Stimulated activated effector memory CD8-positive, alpha-beta T cell treated with anti-CD3 and anti-CD28 coated beads, Interleukin-12 subunit alpha, Interleukin-12 subunit beta, amount 100 ng/mL, for 72 hours (primary cell): ENCODE data around the gene ATP7B.
A peak's percentile ranks its signal among the peaks of the same experiment; 100 is the strongest.

ENCODE experiments used
- ATAC-seq: fragments of 150-1000 bp; cut with Tn5 transposase; 2 replicates; pipeline ENCODE4 v1.10.0; 2021
- DNase-seq, 2 donors: peaks; one replicate each; pipeline ENCODE4 v3.0.0; 2021 to 2022; ENCODE audit warnings: low spot score in 2 of 2
- H3K27ac Mint-ChIP-seq: one replicate; pipeline ENCODE4 v1.8.0; 2022; ENCODE audit warnings: mild to moderate bottlenecking, mixed read lengths
- H3K36me3 Mint-ChIP-seq: one replicate; pipeline ENCODE4 v1.8.0; 2022; ENCODE audit warnings: mild to moderate bottlenecking, mixed read lengths
- H3K4me1 Mint-ChIP-seq: one replicate; pipeline ENCODE4 v1.8.0; 2022; ENCODE audit warnings: mixed read lengths
- H3K4me3 Mint-ChIP-seq: one replicate; pipeline ENCODE4 v1.8.0; 2022; ENCODE audit warnings: mild to moderate bottlenecking, mixed read lengths
- H3K9me3 Mint-ChIP-seq: one replicate; pipeline ENCODE4 v1.8.0; 2022; ENCODE audit warnings: mixed read lengths

The ATP7B gene

GRCh38 chr13:51976423-51976822, 34.8 kb downstream of the ATP7B start:
- peak; percentile 78 for ATAC-seq
- Mint-ChIP-seq H3K4me3 (no peak overlapping the region), H3K27ac (no peak overlapping the region), H3K4me1 (no peaks in the 10 kb centered on the region), H3K36me3 (peaks cover 7% of the 10 kb centered on the region), H3K9me3 (no peaks in the 10 kb centered on the region)
- no peak for DNase-seq

- no peak overlapping the region for H3K27ac Mint-ChIP-seq
- DNase-seq (no peak), ATAC-seq (no peak)
- H3K4me1 Mint-ChIP-seq, result no peaks in the 10 kb centered on the region
- H3K36me3 Mint-ChIP-seq, result peaks cover 7% of the 10 kb centered on the region
- no peaks in the 10 kb centered on the region for H3K9me3 Mint-ChIP-seq
- no peak overlapping the region for H3K4me3 Mint-ChIP-seq
Measured at GRCh38 chr13:51974482-51974881, 36.8 kb downstream of the ATP7B start.

GRCh38 chr13:51971520-51972426, 39.5 kb downstream of the ATP7B start:
- no peaks in the 10 kb centered on the region for H3K9me3 Mint-ChIP-seq
- DNase-seq (no peak), ATAC-seq (no peak)
- no peak overlapping the region for H3K4me3 Mint-ChIP-seq
- H3K4me1 Mint-ChIP-seq, result peaks cover 9% of the 10 kb centered on the region
- H3K36me3 Mint-ChIP-seq, result peaks cover 7% of the 10 kb centered on the region
- peak overlapping the region; percentile 43 for H3K27ac Mint-ChIP-seq

GRCh38 chr13:51970349-51970748, 40.9 kb downstream of the ATP7B start:
- no peak for DNase-seq

GRCh38 chr13:51967482-51968446, 43.5 kb downstream of the ATP7B start:
- Mint-ChIP-seq H3K4me1 (peaks cover 19% of the 10 kb centered on the region), H3K4me3 (no peak overlapping the region), H3K9me3 (no peaks in the 10 kb centered on the region), H3K36me3 (peaks cover 7% of the 10 kb centered on the region), H3K27ac (no peak overlapping the region)
- no peak for ATAC-seq
- no peak for DNase-seq

More at GRCh38 chr13:51970349-51970748, 40.9 kb downstream of the ATP7B start:
- ATAC-seq, result no peak
- H3K36me3 Mint-ChIP-seq, result peaks cover 7% of the 10 kb centered on the region
- H3K4me1 Mint-ChIP-seq, result peaks cover 19% of the 10 kb centered on the region
- H3K4me3 Mint-ChIP-seq, result no peak overlapping the region
- no peaks in the 10 kb centered on the region for H3K9me3 Mint-ChIP-seq
- H3K27ac Mint-ChIP-seq, result no peak overlapping the region

GRCh38 chr13:51966186-51966585, 45.1 kb downstream of the ATP7B start:
- Mint-ChIP-seq H3K9me3 (no peaks in the 10 kb centered on the region), H3K4me1 (peaks cover 19% of the 10 kb centered on the region), H3K36me3 (no peaks in the 10 kb centered on the region), H3K4me3 (no peak overlapping the region), H3K27ac (no peak overlapping the region)
- ATAC-seq (no peak), DNase-seq (no peak)

- DNase-seq (no peak), ATAC-seq (no peak)
- peaks cover 22% of the 10 kb centered on the region for H3K4me1 Mint-ChIP-seq
- no peaks in the 10 kb centered on the region for H3K9me3 Mint-ChIP-seq
- H3K36me3 Mint-ChIP-seq, result no peaks in the 10 kb centered on the region
- H3K4me3 Mint-ChIP-seq, result no peak overlapping the region
- no peak overlapping the region for H3K27ac Mint-ChIP-seq
Measured at GRCh38 chr13:51961493-51962403, 49.5 kb downstream of the ATP7B start.

GRCh38 chr13:51960766-51961165, 50.5 kb downstream of the ATP7B start:
- Mint-ChIP-seq H3K36me3 (no peaks in the 10 kb centered on the region), H3K27ac (no peak overlapping the region), H3K9me3 (no peaks in the 10 kb centered on the region), H3K4me1 (peaks cover 24% of the 10 kb centered on the region), H3K4me3 (no peak overlapping the region)
- ATAC-seq (no peak), DNase-seq (no peak)

- no peak for ATAC-seq
- H3K27ac Mint-ChIP-seq, result no peak overlapping the region
- no peak overlapping the region for H3K4me3 Mint-ChIP-seq
Measured at GRCh38 chr13:51959773-51960172, 51.5 kb downstream of the ATP7B start.

GRCh38 chr13:51958217-51958547, 53.1 kb downstream of the ATP7B start:
- Mint-ChIP-seq H3K4me1 (peaks cover 20% of the 10 kb centered on the region), H3K9me3 (no peaks in the 10 kb centered on the region), H3K36me3 (no peaks in the 10 kb centered on the region), H3K27ac (no peak overlapping the region), H3K4me3 (no peak overlapping the region)
- DNase-seq (no peak), ATAC-seq (no peak)

More at GRCh38 chr13:51959773-51960172, 51.5 kb downstream of the ATP7B start:
- H3K9me3 Mint-ChIP-seq, result no peaks in the 10 kb centered on the region
- no peak for DNase-seq
- H3K36me3 Mint-ChIP-seq, result no peaks in the 10 kb centered on the region
- peaks cover 20% of the 10 kb centered on the region for H3K4me1 Mint-ChIP-seq

GRCh38 chr13:51957377-51958216, 53.7 kb downstream of the ATP7B start:
- H3K9me3 Mint-ChIP-seq, result no peaks in the 10 kb centered on the region

GRCh38 chr13:51956717-51957116, 54.5 kb downstream of the ATP7B start:
- ATAC-seq (no peak), DNase-seq (no peak)
- H3K36me3 Mint-ChIP-seq, result no peaks in the 10 kb centered on the region
- H3K9me3 Mint-ChIP-seq, result no peaks in the 10 kb centered on the region
- H3K4me1 Mint-ChIP-seq, result peaks cover 20% of the 10 kb centered on the region
- no peak overlapping the region for H3K4me3 Mint-ChIP-seq
- peak overlapping the region; percentile 58 for H3K27ac Mint-ChIP-seq

More at GRCh38 chr13:51957377-51958216, 53.7 kb downstream of the ATP7B start:
- Mint-ChIP-seq H3K36me3 (no peaks in the 10 kb centered on the region), H3K4me1 (peaks cover 20% of the 10 kb centered on the region), H3K27ac (no peak overlapping the region), H3K4me3 (no peak overlapping the region)
- ATAC-seq (peak; percentile 80), DNase-seq (no peak)

- Mint-ChIP-seq H3K27ac (peak overlapping the region; percentile 58), H3K9me3 (peaks cover 2% of the 10 kb centered on the region), H3K4me1 (peaks cover 24% of the 10 kb centered on the region), H3K4me3 (no peak overlapping the region), H3K36me3 (no peaks in the 10 kb centered on the region)
- DNase-seq (no peak), ATAC-seq (no peak)
Measured at GRCh38 chr13:51955816-51956603, 55.2 kb downstream of the ATP7B start.
